Cardiac fibroblast (primary cell): ENCODE data around the gene SLC2A4RG.
"Not testable (repeated sequence)": the region's sequence is repeated elsewhere in the genome, so short reads cannot be mapped to it uniquely, and the experiment has no call there.

Source experiments
- DNase-seq, 2 donors: peaks; one replicate each; pipeline versions ENCODE4 v3.0.0 to v3.0.0-alpha.2; 2010; ENCODE audit warnings: low read depth in 2 of 2
- H3K4me3 ChIP-seq, 2 donors: replicated peaks in 1 of 2; 1 replicate in 1 of 2; 2 replicates in 1 of 2; pipeline ENCODE4 v1.5.1; 2011; ENCODE audit warnings: low read depth in 2 of 2, low read length in 2 of 2, mild to moderate bottlenecking in 2 of 2, moderate library complexity in 1 of 2
- CTCF ChIP-seq: IDR thresholded peaks from one replicate; pipeline ENCODE4 v1.5.1; 2011; ENCODE audit warnings: low read depth, mild to moderate bottlenecking, low read length, inconsistent platforms

Gene SLC2A4RG

GRCh38 chr20:63771046-63771707, 31.6 kb downstream of the SLC2A4RG start:
- DNase-seq: no peak
- no peak for TF ChIP-seq CTCF
- H3K4me3 ChIP-seq: no peak overlapping the region

GRCh38 chr20:63772781-63773518, 33.4 kb downstream of the SLC2A4RG start:
- H3K4me3 ChIP-seq: no peak overlapping the region

GRCh38 chr20:63773571-63774241, 34.1 kb downstream of the SLC2A4RG start:
- no peak for DNase-seq
- no peak for TF ChIP-seq CTCF

More at GRCh38 chr20:63772781-63773518, 33.4 kb downstream of the SLC2A4RG start:
- DNase-seq: peak in 1 of 2 donors; percentile 13
- TF ChIP-seq CTCF: no peak

GRCh38 chr20:63774306-63774705, 34.7 kb downstream of the SLC2A4RG start:
- no peak for TF ChIP-seq CTCF
- no peak overlapping the region for H3K4me3 ChIP-seq
- DNase-seq: no peak

More at GRCh38 chr20:63773571-63774241, 34.1 kb downstream of the SLC2A4RG start:
- no peak overlapping the region for H3K4me3 ChIP-seq

- DNase-seq: peak in 1 of 2 donors; percentile 42
- peak; percentile 68 for TF ChIP-seq CTCF
- H3K4me3 ChIP-seq: peak overlapping the region; percentile 17 to 18
These were observed 35.8 kb downstream of the SLC2A4RG start for GRCh38 chr20:63775096-63775978.

GRCh38 chr20:63776875-63777274, 37.3 kb downstream of the SLC2A4RG start:
- DNase-seq, H3K4me3 ChIP-seq: not testable (repeated sequence)
